HepG2 (cell line): ENCODE results near the gene LENEP. TPM values are rescaled to one million over a fixed set of nuclear protein-coding genes. Genes with fewer than 3 reads are reported as not detected.
A peak's percentile ranks its signal among the peaks of the same experiment; 100 is the strongest.

Experiments used
- ATF7 ChIP-seq, 2 experiments: fragments of 450-650 bp in 1 of 2; sonication (generic) in 1 of 2; formaldehyde crosslinking in 1 of 2; IDR thresholded peaks; 2 replicates each; pipeline versions ENCODE4 v1.4.0 to v1.6.1; 2016 to 2020; ENCODE audit warnings: antibody characterized with exemption in 1 of 2, mild to moderate bottlenecking in 1 of 2, missing genetic modification reagents in 1 of 2
- IRF2 ChIP-seq: IDR thresholded peaks from 2 replicates; pipeline ENCODE4 v1.6.1; 2018; ENCODE audit warnings: missing genetic modification reagents, missing compliant biosample characterization
- NCOA1 ChIP-seq: sonication (generic); formaldehyde crosslinking; IDR thresholded peaks from 2 replicates; pipeline ENCODE4 v1.9.0; 2021; ENCODE audit warnings: missing genetic modification reagents
- NFIC ChIP-seq: IDR thresholded peaks from 2 replicates; pipeline ENCODE4 v1.6.1; 2012; ENCODE audit warnings: mild to moderate bottlenecking, low read length, inconsistent platforms
- ONECUT2 ChIP-seq: sonication (generic); formaldehyde crosslinking; IDR thresholded peaks from 2 replicates; pipeline ENCODE4 v1.4.0; 2020; ENCODE audit warnings: missing genetic modification reagents
- PCBP2 ChIP-seq: fragments of 200-400 bp; formaldehyde crosslinking; optimal IDR thresholded peaks from 2 replicates; pipeline ENCODE3; 2018; ENCODE audit warnings: low read length, low read depth; ENCODE audit not compliant: poor library complexity, severe bottlenecking
- REPIN1 ChIP-seq: sonication (generic); formaldehyde crosslinking; IDR thresholded peaks from 2 replicates; pipeline ENCODE4 v1.8.0; 2022; ENCODE audit warnings: missing genetic modification reagents, low read depth, mild to moderate bottlenecking, borderline replicate concordance
- SIX4 ChIP-seq: sonication (generic); formaldehyde crosslinking; IDR thresholded peaks from 2 replicates; pipeline ENCODE4 v1.4.0; 2020; ENCODE audit warnings: missing genetic modification reagents
- SMAD1 ChIP-seq: sonication (generic); formaldehyde crosslinking; IDR thresholded peaks from 2 replicates; pipeline ENCODE4 v1.4.0; 2020; ENCODE audit warnings: missing genetic modification reagents, low read depth, mild to moderate bottlenecking, borderline replicate concordance
- SNRNP70 ChIP-seq: fragments of 200-400 bp; formaldehyde crosslinking; IDR thresholded peaks from 2 replicates; pipeline ENCODE4 v1.6.1; 2017; ENCODE audit warnings: mild to moderate bottlenecking, low read depth, low read length, moderate library complexity
- ZEB1 ChIP-seq: IDR thresholded peaks from 2 replicates; pipeline ENCODE4 v1.6.1; 2012; ENCODE audit warnings: mild to moderate bottlenecking, low read depth, inconsistent platforms; ENCODE audit not compliant: insufficient replicate concordance
- ZNF224 ChIP-seq: sonication (generic); formaldehyde crosslinking; IDR thresholded peaks from 2 replicates; pipeline ENCODE4 v1.5.0; 2020; ENCODE audit warnings: mild to moderate bottlenecking, missing genetic modification reagents
- ZNF552 ChIP-seq: sonication (generic); formaldehyde crosslinking; IDR thresholded peaks from 2 replicates; pipeline ENCODE4 v1.9.0; 2022; ENCODE audit warnings: missing genetic modification reagents, mild to moderate bottlenecking, borderline replicate concordance
- ZNF577 ChIP-seq: sonication (generic); formaldehyde crosslinking; IDR thresholded peaks from 2 replicates; pipeline ENCODE4 v1.4.0; 2020; ENCODE audit warnings: mild to moderate bottlenecking, low read depth, missing genetic modification reagents, borderline replicate concordance
- polyA plus RNA-seq, 8 experiments: library from polyadenylated mRNA; depleted of rRNA in 3 of 8; stranded (reverse) in 7 of 8; unstranded in 1 of 8; fragments of >200 nt; fragmentation: Illumina TruSeq in 4 of 8; extraction: Trizol in 4 of 8; gene quantifications; 2 replicates each; pipeline versions ENCODE4 v1.2.1 to v1.2.3, GENCODE V29; 2011 to 2016; ENCODE audit warnings: low read depth in 4 of 8, missing spikeins in 1 of 8, mixed read lengths in 1 of 8; ENCODE audit not compliant: insufficient read depth in 1 of 8
- total RNA-seq, 5 experiments: library from RNA; depleted of rRNA; stranded (reverse); fragments of >200 nt; fragmentation: Illumina TruSeq; extraction: Trizol; gene quantifications; 2 replicates each; pipeline ENCODE4 v1.2.3, GENCODE V29; 2016; ENCODE audit warnings: low read depth in 1 of 5
- TF ChIP-seq, protein P1 (sequence below): sonication (generic); formaldehyde crosslinking; IDR thresholded peaks from 2 replicates; pipeline ENCODE4 v1.5.0; 2020; ENCODE audit warnings: mild to moderate bottlenecking, missing genetic modification reagents
- TF ChIP-seq, protein P2 (sequence below): sonication (generic); formaldehyde crosslinking; IDR thresholded peaks from 2 replicates; pipeline ENCODE4 v1.4.0; 2020; ENCODE audit warnings: missing genetic modification reagents, borderline replicate concordance
- TF ChIP-seq, protein P3 (sequence below): sonication (generic); formaldehyde crosslinking; IDR thresholded peaks from 2 replicates; pipeline ENCODE4 v1.5.1; 2020; ENCODE audit warnings: missing genetic modification reagents, mild to moderate bottlenecking, borderline replicate concordance
- TF ChIP-seq, protein P4 (sequence below): sonication (generic); formaldehyde crosslinking; IDR thresholded peaks from 2 replicates; pipeline ENCODE4 v1.4.0; 2020; ENCODE audit warnings: missing genetic modification reagents
- TF ChIP-seq, protein P5 (sequence below): sonication (generic); formaldehyde crosslinking; IDR thresholded peaks from 2 replicates; pipeline ENCODE4 v1.5.0; 2020; ENCODE audit warnings: missing genetic modification reagents, mild to moderate bottlenecking, borderline replicate concordance
- TF ChIP-seq, protein P6 (sequence below): sonication (generic); formaldehyde crosslinking; IDR thresholded peaks from 2 replicates; pipeline ENCODE4 v1.4.0; 2020; ENCODE audit warnings: missing genetic modification reagents

Gene LENEP
- total and polyA plus RNA-seq, 2 of the 13 experiments (the other 11 are each of a cell fraction or from before 2014, with no cell fraction given): 0.29 TPM; not detected in 1

DNA sequence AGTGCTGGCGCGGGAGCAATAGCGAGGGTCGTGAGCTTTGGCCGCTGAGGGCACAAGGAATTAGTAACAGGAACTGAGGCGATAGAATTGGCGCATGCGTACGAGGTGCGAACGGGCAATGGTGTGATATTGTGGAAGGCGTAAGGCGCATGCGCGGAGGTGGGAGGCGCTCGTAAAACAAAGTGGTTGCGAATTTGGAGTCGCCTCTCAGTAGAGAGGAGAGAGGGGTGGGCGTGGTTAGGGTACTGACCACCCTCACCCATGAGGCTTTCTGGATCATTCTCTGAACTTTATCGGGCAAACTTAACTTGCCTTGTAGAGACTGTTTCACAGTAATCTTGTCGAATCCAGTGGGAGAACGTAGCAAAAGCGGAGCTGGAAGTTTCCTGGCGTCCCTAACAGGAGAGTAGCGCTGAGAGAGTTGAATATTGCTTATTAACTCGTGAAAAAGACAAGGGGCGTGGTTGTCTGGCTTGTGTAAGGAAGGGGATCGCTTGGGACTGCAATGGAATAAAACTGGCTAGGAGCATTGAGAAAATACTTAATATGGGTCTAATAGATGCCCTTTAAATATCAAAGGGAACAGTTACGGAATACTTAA, 18.5 kb upstream of the LENEP start (continued):
- TF ChIP-seq ZNF224 (CRISPR knock-in tag) (no peak), ZNF552 (no peak), ZEB1 (no peak), ONECUT2 (CRISPR knock-in tag) (no peak), SIX4 (no peak), NCOA1 (CRISPR knock-in tag) (no peak), ATF7 (IDR thresholded peaks at IDR 0.05) (no peak), ATF7 (CRISPR knock-in tag; IDR thresholded peaks at IDR 0.05) (no peak), REPIN1 (CRISPR knock-in tag) (no peak), ZNF577 (CRISPR knock-in tag) (no peak), SMAD1 (CRISPR knock-in tag) (no peak), IRF2 (no peak), SNRNP70 (no peak), PCBP2 (no peak), NFIC (no peak; the same call in 1 of the 2 replicates)
- TF ChIP-seq, protein P1, sequence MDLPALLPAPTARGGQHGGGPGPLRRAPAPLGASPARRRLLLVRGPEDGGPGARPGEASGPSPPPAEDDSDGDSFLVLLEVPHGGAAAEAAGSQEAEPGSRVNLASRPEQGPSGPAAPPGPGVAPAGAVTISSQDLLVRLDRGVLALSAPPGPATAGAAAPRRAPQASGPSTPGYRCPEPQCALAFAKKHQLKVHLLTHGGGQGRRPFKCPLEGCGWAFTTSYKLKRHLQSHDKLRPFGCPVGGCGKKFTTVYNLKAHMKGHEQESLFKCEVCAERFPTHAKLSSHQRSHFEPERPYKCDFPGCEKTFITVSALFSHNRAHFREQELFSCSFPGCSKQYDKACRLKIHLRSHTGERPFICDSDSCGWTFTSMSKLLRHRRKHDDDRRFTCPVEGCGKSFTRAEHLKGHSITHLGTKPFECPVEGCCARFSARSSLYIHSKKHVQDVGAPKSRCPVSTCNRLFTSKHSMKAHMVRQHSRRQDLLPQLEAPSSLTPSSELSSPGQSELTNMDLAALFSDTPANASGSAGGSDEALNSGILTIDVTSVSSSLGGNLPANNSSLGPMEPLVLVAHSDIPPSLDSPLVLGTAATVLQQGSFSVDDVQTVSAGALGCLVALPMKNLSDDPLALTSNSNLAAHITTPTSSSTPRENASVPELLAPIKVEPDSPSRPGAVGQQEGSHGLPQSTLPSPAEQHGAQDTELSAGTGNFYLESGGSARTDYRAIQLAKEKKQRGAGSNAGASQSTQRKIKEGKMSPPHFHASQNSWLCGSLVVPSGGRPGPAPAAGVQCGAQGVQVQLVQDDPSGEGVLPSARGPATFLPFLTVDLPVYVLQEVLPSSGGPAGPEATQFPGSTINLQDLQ (CRISPR knock-in tag): no peak
- TF ChIP-seq, protein P2, sequence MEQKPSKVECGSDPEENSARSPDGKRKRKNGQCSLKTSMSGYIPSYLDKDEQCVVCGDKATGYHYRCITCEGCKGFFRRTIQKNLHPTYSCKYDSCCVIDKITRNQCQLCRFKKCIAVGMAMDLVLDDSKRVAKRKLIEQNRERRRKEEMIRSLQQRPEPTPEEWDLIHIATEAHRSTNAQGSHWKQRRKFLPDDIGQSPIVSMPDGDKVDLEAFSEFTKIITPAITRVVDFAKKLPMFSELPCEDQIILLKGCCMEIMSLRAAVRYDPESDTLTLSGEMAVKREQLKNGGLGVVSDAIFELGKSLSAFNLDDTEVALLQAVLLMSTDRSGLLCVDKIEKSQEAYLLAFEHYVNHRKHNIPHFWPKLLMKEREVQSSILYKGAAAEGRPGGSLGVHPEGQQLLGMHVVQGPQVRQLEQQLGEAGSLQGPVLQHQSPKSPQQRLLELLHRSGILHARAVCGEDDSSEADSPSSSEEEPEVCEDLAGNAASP (CRISPR knock-in tag): peak; percentile 34; the same call in 1 of the 2 replicates
- TF ChIP-seq, protein P3, sequence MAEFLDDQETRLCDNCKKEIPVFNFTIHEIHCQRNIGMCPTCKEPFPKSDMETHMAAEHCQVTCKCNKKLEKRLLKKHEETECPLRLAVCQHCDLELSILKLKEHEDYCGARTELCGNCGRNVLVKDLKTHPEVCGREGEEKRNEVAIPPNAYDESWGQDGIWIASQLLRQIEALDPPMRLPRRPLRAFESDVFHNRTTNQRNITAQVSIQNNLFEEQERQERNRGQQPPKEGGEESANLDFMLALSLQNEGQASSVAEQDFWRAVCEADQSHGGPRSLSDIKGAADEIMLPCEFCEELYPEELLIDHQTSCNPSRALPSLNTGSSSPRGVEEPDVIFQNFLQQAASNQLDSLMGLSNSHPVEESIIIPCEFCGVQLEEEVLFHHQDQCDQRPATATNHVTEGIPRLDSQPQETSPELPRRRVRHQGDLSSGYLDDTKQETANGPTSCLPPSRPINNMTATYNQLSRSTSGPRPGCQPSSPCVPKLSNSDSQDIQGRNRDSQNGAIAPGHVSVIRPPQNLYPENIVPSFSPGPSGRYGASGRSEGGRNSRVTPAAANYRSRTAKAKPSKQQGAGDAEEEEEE (CRISPR knock-in tag): no peak
- TF ChIP-seq, protein P4, sequence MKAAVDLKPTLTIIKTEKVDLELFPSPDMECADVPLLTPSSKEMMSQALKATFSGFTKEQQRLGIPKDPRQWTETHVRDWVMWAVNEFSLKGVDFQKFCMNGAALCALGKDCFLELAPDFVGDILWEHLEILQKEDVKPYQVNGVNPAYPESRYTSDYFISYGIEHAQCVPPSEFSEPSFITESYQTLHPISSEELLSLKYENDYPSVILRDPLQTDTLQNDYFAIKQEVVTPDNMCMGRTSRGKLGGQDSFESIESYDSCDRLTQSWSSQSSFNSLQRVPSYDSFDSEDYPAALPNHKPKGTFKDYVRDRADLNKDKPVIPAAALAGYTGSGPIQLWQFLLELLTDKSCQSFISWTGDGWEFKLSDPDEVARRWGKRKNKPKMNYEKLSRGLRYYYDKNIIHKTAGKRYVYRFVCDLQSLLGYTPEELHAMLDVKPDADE (CRISPR knock-in tag): no peak
- TF ChIP-seq, protein P5, sequence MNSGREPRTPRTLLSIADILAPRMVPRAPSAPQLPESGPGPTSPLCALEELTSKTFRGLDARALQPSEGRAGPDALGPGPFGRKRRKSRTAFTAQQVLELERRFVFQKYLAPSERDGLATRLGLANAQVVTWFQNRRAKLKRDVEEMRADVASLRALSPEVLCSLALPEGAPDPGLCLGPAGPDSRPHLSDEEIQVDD (CRISPR knock-in tag): no peak
- TF ChIP-seq, protein P6, sequence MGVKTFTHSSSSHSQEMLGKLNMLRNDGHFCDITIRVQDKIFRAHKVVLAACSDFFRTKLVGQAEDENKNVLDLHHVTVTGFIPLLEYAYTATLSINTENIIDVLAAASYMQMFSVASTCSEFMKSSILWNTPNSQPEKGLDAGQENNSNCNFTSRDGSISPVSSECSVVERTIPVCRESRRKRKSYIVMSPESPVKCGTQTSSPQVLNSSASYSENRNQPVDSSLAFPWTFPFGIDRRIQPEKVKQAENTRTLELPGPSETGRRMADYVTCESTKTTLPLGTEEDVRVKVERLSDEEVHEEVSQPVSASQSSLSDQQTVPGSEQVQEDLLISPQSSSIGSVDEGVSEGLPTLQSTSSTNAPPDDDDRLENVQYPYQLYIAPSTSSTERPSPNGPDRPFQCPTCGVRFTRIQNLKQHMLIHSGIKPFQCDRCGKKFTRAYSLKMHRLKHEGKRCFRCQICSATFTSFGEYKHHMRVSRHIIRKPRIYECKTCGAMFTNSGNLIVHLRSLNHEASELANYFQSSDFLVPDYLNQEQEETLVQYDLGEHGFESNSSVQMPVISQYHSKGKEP (CRISPR knock-in tag): no peak
